ENCODE data around the gene FNDC3B. TPM values are rescaled to one million over a fixed set of nuclear protein-coding genes. Genes with fewer than 3 reads are reported as not detected.

The FNDC3B gene
- total RNA-seq, 4 donors from 2014 or later, result 131 to 179 (median 170) TPM

- TF ChIP-seq CTCF (IDR thresholded peaks at IDR 0.05; ENCODE audit: low read depth), result no peak
These were observed 260.8 kb downstream of the FNDC3B start for GRCh38 chr3:172300187-172300586.

GRCh38 chr3:172300862-172301261 is 261.5 kb downstream of the FNDC3B start:
- TF ChIP-seq CTCF (IDR thresholded peaks at IDR 0.05; ENCODE audit: low read depth), result no peak

GRCh38 chr3:172302203-172302602 is 262.8 kb downstream of the FNDC3B start:
- no peak for TF ChIP-seq CTCF (IDR thresholded peaks at IDR 0.05; ENCODE audit: low read depth)

- no peak for TF ChIP-seq CTCF (IDR thresholded peaks at IDR 0.05; ENCODE audit: low read depth)
These were observed 263.8 kb downstream of the FNDC3B start for GRCh38 chr3:172303181-172303580.

GRCh38 chr3:172303941-172304558 is 264.7 kb downstream of the FNDC3B start:
- TF ChIP-seq CTCF (IDR thresholded peaks at IDR 0.05; ENCODE audit: low read depth), result no peak

GRCh38 chr3:172305552-172305951 is 266.2 kb downstream of the FNDC3B start:
- no peak for TF ChIP-seq CTCF (IDR thresholded peaks at IDR 0.05; ENCODE audit: low read depth)

GRCh38 chr3:172305974-172306373 is 266.6 kb downstream of the FNDC3B start:
- no peak for TF ChIP-seq CTCF (IDR thresholded peaks at IDR 0.05; ENCODE audit: low read depth)
